IMR-90 (cell line): Measurements from ENCODE around the gene SUCLA2. TPM values are rescaled to one million over a fixed set of nuclear protein-coding genes. Genes with fewer than 3 reads are reported as not detected.

Source experiments
- ATAC-seq: fragments of 200-7000 bp; cut with Tn5 transposase; 2 replicates; pipeline ENCODE4 v1.9.1; 2020; ENCODE audit warnings: low read depth, mild to moderate bottlenecking, moderate library complexity
- BruUV-seq: library from RNA; stranded (reverse); fragments of 400-500 nt; replicated peaks from 2 replicates; lab custom pipeline; 2021; lab: Mats Ljungman, UMichigan
- CTCF ChIA-PET: fragments of 300-600 bp; formaldehyde crosslinking; extraction: SDS; loops from one replicate; lab custom pipeline; 2021; ENCODE audit warnings: antibody characterized with exemption; lab: Yijun Ruan, JAX
- POLR2A ChIA-PET: fragments of 300-600 bp; sonication (Branson Sonifier 250); formaldehyde crosslinking; loops from one replicate; lab custom pipeline; 2022; ENCODE audit warnings: antibody characterized with exemption; ENCODE audit not compliant: unreplicated experiment; lab: Charles Lee
- DNase-seq: peaks from one replicate; pipeline ENCODE4 v3.0.0; 2013
- H2AFZ ChIP-seq: replicated peaks from 2 replicates; pipeline ENCODE3; 2013; ENCODE audit warnings: low read length, mild to moderate bottlenecking; ENCODE audit not compliant: poor library complexity
- H2AK5ac ChIP-seq: 2 replicates; pipeline ENCODE4 v1.6.1; 2013; ENCODE audit warnings: low read depth, low read length, inconsistent platforms
- H2AK9ac ChIP-seq: replicated peaks from 2 replicates; pipeline ENCODE3; 2013; ENCODE audit warnings: mild to moderate bottlenecking, low read depth, low read length, moderate library complexity; ENCODE audit not compliant: poor library complexity
- H2BK120ac ChIP-seq: 2 replicates; pipeline ENCODE4 v1.6.1; 2013; ENCODE audit warnings: low read depth, low read length, inconsistent platforms
- H2BK15ac ChIP-seq: 3 replicates; pipeline ENCODE4 v1.6.1; 2013; ENCODE audit warnings: low read depth, low read length, inconsistent platforms
- H2BK20ac ChIP-seq: 2 replicates; pipeline ENCODE4 v1.6.1; 2013; ENCODE audit warnings: low read depth, mild to moderate bottlenecking, inconsistent platforms, low read length, moderate library complexity
- H2BK5ac ChIP-seq: 2 replicates; pipeline ENCODE4 v1.6.1; 2013; ENCODE audit warnings: mild to moderate bottlenecking, low read depth, low read length, inconsistent platforms; ENCODE audit not compliant: poor library complexity, severe bottlenecking
- H3K14ac ChIP-seq: replicated peaks from 2 replicates; pipeline ENCODE4 v1.6.1; 2013; ENCODE audit warnings: low read depth, low read length, inconsistent platforms
- H3K18ac ChIP-seq: 2 replicates; pipeline ENCODE4 v1.6.1; 2013; ENCODE audit warnings: low read depth, low read length, control low read depth
- H3K23ac ChIP-seq: 2 replicates; pipeline ENCODE4 v1.6.1; 2013; ENCODE audit warnings: low read depth, low read length, inconsistent platforms
- H3K27ac ChIP-seq: 2 replicates; pipeline ENCODE4 v1.5.1; 2013; ENCODE audit warnings: mild to moderate bottlenecking, control low read depth, low read length; ENCODE audit not compliant: insufficient read depth
- H3K27me3 ChIP-seq: 2 replicates; pipeline ENCODE4 v1.6.1; 2013; ENCODE audit warnings: low read length; ENCODE audit not compliant: control insufficient read depth, insufficient read depth
- H3K36me3 ChIP-seq: 2 replicates; pipeline ENCODE4 v1.6.1; 2013; ENCODE audit warnings: low read length, mixed read lengths; ENCODE audit not compliant: control insufficient read depth, insufficient read depth
- H3K4ac ChIP-seq: 2 replicates; pipeline ENCODE4 v1.6.1; 2013; ENCODE audit warnings: low read depth, low read length, inconsistent platforms
- H3K4me1 ChIP-seq: 2 replicates; pipeline ENCODE4 v1.6.1; 2013; ENCODE audit warnings: low read length, mixed read lengths; ENCODE audit not compliant: control insufficient read depth, insufficient read depth
- H3K4me2 ChIP-seq: 2 replicates; pipeline ENCODE4 v1.6.1; 2013; ENCODE audit warnings: low read depth, mild to moderate bottlenecking, control low read depth, low read length, moderate library complexity
- H3K4me3 ChIP-seq: 2 replicates; pipeline ENCODE4 v1.5.1; 2013; ENCODE audit warnings: low read depth, mild to moderate bottlenecking, control low read depth, low read length, moderate library complexity; ENCODE audit not compliant: insufficient read depth
- H3K56ac ChIP-seq: 2 replicates; pipeline ENCODE4 v1.6.1; 2013; ENCODE audit warnings: low read length, inconsistent platforms; ENCODE audit not compliant: insufficient read depth; ENCODE audit errors: extremely low read depth
- H3K79me1 ChIP-seq, 2 experiments: 2 replicates each; pipeline ENCODE4 v1.6.1; 2013; ENCODE audit warnings: low read length in 2 of 2, inconsistent platforms in 1 of 2, low read depth in 1 of 2
- H3K9ac ChIP-seq: 2 replicates; pipeline ENCODE4 v1.6.1; 2013; ENCODE audit warnings: low read depth, low read length, control low read depth
- H3K9me1 ChIP-seq: 2 replicates; pipeline ENCODE4 v1.6.1; 2013; ENCODE audit warnings: low read length, inconsistent platforms; ENCODE audit not compliant: insufficient read depth
- H3K9me3 ChIP-seq: 2 replicates; pipeline ENCODE4 v1.6.1; 2013; ENCODE audit warnings: low read length; ENCODE audit not compliant: control insufficient read depth, insufficient read depth
- H4K20me1 ChIP-seq: 2 replicates; pipeline ENCODE4 v1.6.1; 2013; ENCODE audit warnings: low read length, inconsistent platforms; ENCODE audit not compliant: insufficient read depth
- H4K5ac ChIP-seq: 2 replicates; pipeline ENCODE4 v1.6.1; 2013; ENCODE audit warnings: mild to moderate bottlenecking, low read depth, low read length, control low read depth
- H4K8ac ChIP-seq, 2 experiments: 2 replicates each; pipeline ENCODE4 v1.6.1; 2013; ENCODE audit warnings: low read depth in 2 of 2, low read length in 2 of 2, control low read depth in 1 of 2, inconsistent platforms in 1 of 2
- H4K91ac ChIP-seq: 2 replicates; pipeline ENCODE4 v1.6.1; 2013; ENCODE audit warnings: low read depth, low read length, inconsistent platforms; ENCODE audit not compliant: insufficient read depth
- BHLHE40 ChIP-seq: fragments of 150-350 bp; IDR thresholded peaks from 2 replicates; pipeline ENCODE4 v1.6.1; 2016; ENCODE audit warnings: mild to moderate bottlenecking, low read depth, low read length
- CEBPB ChIP-seq: IDR thresholded peaks from 2 replicates; pipeline ENCODE4 v1.6.1; 2012; ENCODE audit warnings: low read depth, low read length, improper control_type of control experiment
- CHD1 ChIP-seq: IDR thresholded peaks from 2 replicates; pipeline ENCODE4 v1.6.1; 2012; ENCODE audit warnings: low read depth, low read length, improper control_type of control experiment
- FOS ChIP-seq: fragments of 150-350 bp; IDR thresholded peaks from 2 replicates; pipeline ENCODE4 v1.6.1; 2016; ENCODE audit warnings: low read depth, low read length
- MAFK ChIP-seq: IDR thresholded peaks from 2 replicates; pipeline ENCODE4 v1.6.1; 2012; ENCODE audit warnings: low read depth, low read length, improper control_type of control experiment
- MAZ ChIP-seq: IDR thresholded peaks from 2 replicates; pipeline ENCODE4 v1.6.1; 2012; ENCODE audit warnings: low read depth, mild to moderate bottlenecking, low read length, improper control_type of control experiment, moderate library complexity, borderline replicate concordance
- MXI1 ChIP-seq: IDR thresholded peaks from 2 replicates; pipeline ENCODE4 v1.6.1; 2012; ENCODE audit warnings: low read depth, mild to moderate bottlenecking, low read length, moderate library complexity, borderline replicate concordance
- NFE2L2 ChIP-seq: fragments of 150-350 bp; IDR thresholded peaks from 2 replicates; pipeline ENCODE4 v1.6.1; 2016; ENCODE audit warnings: low read depth, mild to moderate bottlenecking, low read length
- POLR2A ChIP-seq: IDR thresholded peaks from 2 replicates; pipeline ENCODE4 v1.6.1; 2012; ENCODE audit warnings: mild to moderate bottlenecking, low read depth, low read length
- RAD21 ChIP-seq: IDR thresholded peaks from 2 replicates; pipeline ENCODE4 v1.6.1; 2012; ENCODE audit warnings: low read length, improper control_type of control experiment
- RCOR1 ChIP-seq: IDR thresholded peaks from 2 replicates; pipeline ENCODE4 v1.6.1; 2012; ENCODE audit warnings: mild to moderate bottlenecking, low read length, improper control_type of control experiment; ENCODE audit not compliant: insufficient replicate concordance
- RFX5 ChIP-seq: IDR thresholded peaks from 2 replicates; pipeline ENCODE4 v1.8.0; 2012; ENCODE audit warnings: low read depth, mild to moderate bottlenecking, low read length, moderate library complexity
- SMC3 ChIP-seq: fragments of 150-350 bp; IDR thresholded peaks from 2 replicates; pipeline ENCODE4 v1.6.1; 2016; ENCODE audit warnings: low read depth, mild to moderate bottlenecking, antibody characterized with exemption, low read length, moderate library complexity
- dilution Hi-C: fragments of 300-500 bp; cut with HindIII; formaldehyde crosslinking; loops from one replicate; pipeline ENCODE4 v1.14.3; 2018; ENCODE audit warnings: low sequenced_read_pairs; ENCODE audit not compliant: unreplicated experiment
- in situ Hi-C: fragments of 300-500 bp; cut with MboI; formaldehyde crosslinking; loops from 3 replicates; pipeline ENCODE4 v1.14.3; 2019; ENCODE audit warnings: low sequenced_read_pairs, inconsistent platforms, mixed read lengths
- intact Hi-C: fragments of 100-400 bp; cut with micrococcal nuclease; formaldehyde crosslinking; loops from 2 replicates; pipeline ENCODE4 v1.10.0; 2022
- polyA plus RNA-seq, 3 experiments: library from polyadenylated mRNA; depleted of rRNA; stranded (reverse); fragments of >200 nt; gene quantifications; 2 replicates each; pipeline ENCODE4 v1.2.3, GENCODE V29; 2012; ENCODE audit warnings: low replicate concordance in 1 of 3
- total RNA-seq: library from RNA; depleted of rRNA; stranded (reverse); fragments of >200 nt; gene quantifications from 2 replicates; pipeline ENCODE4 v1.2.3, GENCODE V29; 2012
- TF ChIP-seq, protein P1 (sequence below): fragments of 150-350 bp; IDR thresholded peaks from 2 replicates; pipeline ENCODE4 v1.6.1; 2017; ENCODE audit warnings: mild to moderate bottlenecking, antibody characterized with exemption, low read length, low read depth
- TF ChIP-seq, protein P2 (sequence below): conservative IDR thresholded peaks from 2 replicates; pipeline ENCODE4 v1.5.1; 2012; ENCODE audit warnings: mild to moderate bottlenecking, low read depth, low read length, improper control_type of control experiment
- TF ChIP-seq, protein P3 (sequence below): fragments of 150-350 bp; IDR thresholded peaks from 2 replicates; pipeline ENCODE4 v1.6.1; 2016; ENCODE audit warnings: low read depth, mild to moderate bottlenecking, low read length, moderate library complexity, borderline replicate concordance

Gene SUCLA2
- total and polyA plus RNA-seq, 2 of the 4 experiments (the other 2 are of a cell fraction) = 31.5 to 36.1 TPM

DNA sequence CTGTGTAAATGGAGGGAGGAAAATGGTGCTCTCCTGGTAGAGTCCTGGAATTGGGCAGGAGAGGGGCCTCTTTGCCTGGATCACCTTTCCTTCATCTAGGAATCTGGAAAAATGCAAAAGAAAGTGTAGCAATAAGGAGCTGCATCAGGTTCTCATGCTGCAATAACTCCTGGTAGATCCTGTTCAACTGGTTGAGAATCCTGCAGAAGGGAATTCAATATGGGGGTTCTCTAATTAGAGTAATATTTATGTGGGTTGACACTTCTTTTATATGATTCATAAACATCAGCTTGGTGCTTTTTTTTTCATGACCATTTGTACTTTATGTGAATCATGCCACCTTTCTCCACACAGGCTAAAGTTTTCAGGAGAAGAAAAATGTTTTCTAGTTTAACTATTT, 27.0 kb upstream of the SUCLA2 start:
- H2AK9ac ChIP-seq = no peak overlapping the region
- H3K4me1 ChIP-seq = no peaks in the 10 kb centered on the region
- no TSS peak for BruUV-seq
- TF ChIP-seq RCOR1 (no peak), BHLHE40 (no peak), MAFK (no peak), CHD1 (no peak), RAD21 (no peak), MXI1 (no peak), NFE2L2 (no peak), CEBPB (no peak), POLR2A (no peak), RFX5 (no peak), FOS (no peak), SMC3 (no peak), MAZ (no peak)
- TF ChIP-seq, protein P1, sequence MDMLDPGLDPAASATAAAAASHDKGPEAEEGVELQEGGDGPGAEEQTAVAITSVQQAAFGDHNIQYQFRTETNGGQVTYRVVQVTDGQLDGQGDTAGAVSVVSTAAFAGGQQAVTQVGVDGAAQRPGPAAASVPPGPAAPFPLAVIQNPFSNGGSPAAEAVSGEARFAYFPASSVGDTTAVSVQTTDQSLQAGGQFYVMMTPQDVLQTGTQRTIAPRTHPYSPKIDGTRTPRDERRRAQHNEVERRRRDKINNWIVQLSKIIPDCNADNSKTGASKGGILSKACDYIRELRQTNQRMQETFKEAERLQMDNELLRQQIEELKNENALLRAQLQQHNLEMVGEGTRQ = no peak
- TF ChIP-seq, protein P2, sequence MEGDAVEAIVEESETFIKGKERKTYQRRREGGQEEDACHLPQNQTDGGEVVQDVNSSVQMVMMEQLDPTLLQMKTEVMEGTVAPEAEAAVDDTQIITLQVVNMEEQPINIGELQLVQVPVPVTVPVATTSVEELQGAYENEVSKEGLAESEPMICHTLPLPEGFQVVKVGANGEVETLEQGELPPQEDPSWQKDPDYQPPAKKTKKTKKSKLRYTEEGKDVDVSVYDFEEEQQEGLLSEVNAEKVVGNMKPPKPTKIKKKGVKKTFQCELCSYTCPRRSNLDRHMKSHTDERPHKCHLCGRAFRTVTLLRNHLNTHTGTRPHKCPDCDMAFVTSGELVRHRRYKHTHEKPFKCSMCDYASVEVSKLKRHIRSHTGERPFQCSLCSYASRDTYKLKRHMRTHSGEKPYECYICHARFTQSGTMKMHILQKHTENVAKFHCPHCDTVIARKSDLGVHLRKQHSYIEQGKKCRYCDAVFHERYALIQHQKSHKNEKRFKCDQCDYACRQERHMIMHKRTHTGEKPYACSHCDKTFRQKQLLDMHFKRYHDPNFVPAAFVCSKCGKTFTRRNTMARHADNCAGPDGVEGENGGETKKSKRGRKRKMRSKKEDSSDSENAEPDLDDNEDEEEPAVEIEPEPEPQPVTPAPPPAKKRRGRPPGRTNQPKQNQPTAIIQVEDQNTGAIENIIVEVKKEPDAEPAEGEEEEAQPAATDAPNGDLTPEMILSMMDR = no peak
- TF ChIP-seq, protein P3, sequence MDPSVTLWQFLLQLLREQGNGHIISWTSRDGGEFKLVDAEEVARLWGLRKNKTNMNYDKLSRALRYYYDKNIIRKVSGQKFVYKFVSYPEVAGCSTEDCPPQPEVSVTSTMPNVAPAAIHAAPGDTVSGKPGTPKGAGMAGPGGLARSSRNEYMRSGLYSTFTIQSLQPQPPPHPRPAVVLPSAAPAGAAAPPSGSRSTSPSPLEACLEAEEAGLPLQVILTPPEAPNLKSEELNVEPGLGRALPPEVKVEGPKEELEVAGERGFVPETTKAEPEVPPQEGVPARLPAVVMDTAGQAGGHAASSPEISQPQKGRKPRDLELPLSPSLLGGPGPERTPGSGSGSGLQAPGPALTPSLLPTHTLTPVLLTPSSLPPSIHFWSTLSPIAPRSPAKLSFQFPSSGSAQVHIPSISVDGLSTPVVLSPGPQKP = no peak
- intact Hi-C loops = no loop called here
- H3K14ac ChIP-seq = no peak overlapping the region
- H2BK120ac ChIP-seq = no peak overlapping the region
- peaks cover 6% of the 10 kb centered on the region; the same call in 1 of the 2 replicates for H3K9me3 ChIP-seq
- DNase-seq = no peak
- no peak for ATAC-seq
- dilution Hi-C loops = no loop called here
- no peak overlapping the region for H4K91ac ChIP-seq
- H4K8ac ChIP-seq = no peak overlapping the region
- ChIA-PET CTCF (no interaction called here), POLR2A (no interaction called here)
- H2AK5ac ChIP-seq = no peak overlapping the region
- no peak overlapping the region for H2BK15ac ChIP-seq
- H3K36me3 ChIP-seq = no peaks in the 10 kb centered on the region
- no peak overlapping the region for H2BK5ac ChIP-seq
- in situ Hi-C loops = no loop called here
- no peaks in the 10 kb centered on the region for H3K79me1 ChIP-seq
- H4K5ac ChIP-seq = no peak overlapping the region
- no peak overlapping the region for H3K18ac ChIP-seq
- H4K20me1 ChIP-seq = no peaks in the 10 kb centered on the region
- no peak overlapping the region for H3K23ac ChIP-seq
- H3K27ac ChIP-seq = no peak overlapping the region
- no peak overlapping the region for H3K4ac ChIP-seq
- no peak overlapping the region for H3K56ac ChIP-seq
- no peaks in the 10 kb centered on the region for H3K9me1 ChIP-seq
- H2AFZ ChIP-seq = no peak overlapping the region
- no peak overlapping the region for H3K4me2 ChIP-seq
- no peak overlapping the region for H3K9ac ChIP-seq
- H3K27me3 ChIP-seq = no peaks in the 10 kb centered on the region
- no peak overlapping the region for H3K4me3 ChIP-seq
- no peak overlapping the region for H2BK20ac ChIP-seq
